PFSK-1 (cell line): ENCODE results near the gene HS3ST3B1.
A peak's percentile ranks its signal among the peaks of the same experiment; 100 is the strongest.

Source experiments
- FOXP2 ChIP-seq: optimal IDR thresholded peaks from 2 replicates; pipeline ENCODE3; 2011; ENCODE audit warnings: borderline replicate concordance, control low read depth, inconsistent platforms; ENCODE audit not compliant: insufficient read depth; ENCODE audit errors: extremely low read length, extremely low read depth
- POLR2AphosphoS5 ChIP-seq: IDR thresholded peaks from 2 replicates; pipeline ENCODE4 v1.6.1; 2012; ENCODE audit warnings: low read depth, mild to moderate bottlenecking, control low read depth, low read length, moderate library complexity
- REST ChIP-seq, 2 experiments: IDR thresholded peaks; 2 replicates each; pipeline versions ENCODE4 v1.6.1 to v1.8.0; 2011 to 2012; ENCODE audit warnings: low read depth in 2 of 2, low read length in 2 of 2, control low read depth in 1 of 2, inconsistent platforms in 1 of 2, mild to moderate bottlenecking in 1 of 2, moderate library complexity in 1 of 2; ENCODE audit not compliant: insufficient read depth in 1 of 2
- SIN3A ChIP-seq: IDR thresholded peaks from 2 replicates; pipeline ENCODE4 v1.6.1; 2012; ENCODE audit warnings: mild to moderate bottlenecking, low read length, moderate library complexity, borderline replicate concordance; ENCODE audit not compliant: insufficient read depth
- TAF1 ChIP-seq: IDR thresholded peaks from 2 replicates; pipeline ENCODE4 v1.6.1; 2012; ENCODE audit warnings: low read length, control low read depth, borderline replicate concordance; ENCODE audit not compliant: insufficient read depth

Gene HS3ST3B1

GRCh38 chr17:14310101-14310500, 9.2 kb downstream of the HS3ST3B1 start:
- TF ChIP-seq REST (IDR thresholded peaks at IDR 0.05; ENCODE audit: insufficient read depth in 1 of 2, low read depth in 2 of 2, low read length in 2 of 2): no peak
- no peak for TF ChIP-seq POLR2AphosphoS5
- no peak for TF ChIP-seq TAF1
- TF ChIP-seq FOXP2: no peak
- TF ChIP-seq SIN3A: no peak

GRCh38 chr17:14310605-14311004, 9.7 kb downstream of the HS3ST3B1 start:
- TF ChIP-seq FOXP2 (peak; percentile 74), SIN3A (no peak)

- TF ChIP-seq POLR2AphosphoS5 (no peak), TAF1 (no peak), REST (IDR thresholded peaks at IDR 0.05; ENCODE audit: insufficient read depth in 1 of 2, low read depth in 2 of 2, low read length in 2 of 2) (no peak), SIN3A (no peak), FOXP2 (no peak)
These were observed 10.4 kb downstream of the HS3ST3B1 start for GRCh38 chr17:14311186-14311705.

GRCh38 chr17:14311981-14312380, 11.1 kb downstream of the HS3ST3B1 start:
- TF ChIP-seq FOXP2 (no peak), POLR2AphosphoS5 (no peak), TAF1 (no peak), SIN3A (no peak), REST (IDR thresholded peaks at IDR 0.05; ENCODE audit: insufficient read depth in 1 of 2, low read depth in 2 of 2, low read length in 2 of 2) (no peak)

GRCh38 chr17:14312522-14312921, 11.6 kb downstream of the HS3ST3B1 start:
- TF ChIP-seq FOXP2: no peak
- TF ChIP-seq REST (IDR thresholded peaks at IDR 0.05; ENCODE audit: insufficient read depth in 1 of 2, low read depth in 2 of 2, low read length in 2 of 2): no peak
- TF ChIP-seq TAF1: no peak
- no peak for TF ChIP-seq SIN3A
- no peak for TF ChIP-seq POLR2AphosphoS5
